ENCODE results near the gene SNX8.

SNX8 gene

DNA sequence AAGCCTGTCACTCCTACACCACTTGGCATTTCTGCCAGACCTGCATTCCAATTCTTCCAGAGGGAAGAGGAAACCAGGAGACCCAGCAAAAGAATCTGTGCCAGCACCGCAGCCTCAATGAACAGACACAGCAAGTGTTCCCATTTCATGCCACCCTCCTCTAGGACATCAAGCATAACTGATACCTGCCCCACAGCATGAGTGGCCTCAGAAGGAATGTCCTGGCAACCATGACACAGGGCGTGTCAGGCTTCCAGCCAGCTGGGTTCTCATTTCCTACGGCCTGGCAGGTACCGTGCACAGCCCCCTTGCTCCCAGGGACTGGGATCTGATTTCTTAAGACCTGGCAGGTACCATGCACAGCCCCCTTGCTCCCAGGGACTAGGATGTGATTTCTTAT lies 89.3 kb downstream of the SNX8 start:
- in situ Hi-C loops (cut with MboI; ENCODE audit: low sequenced_read_pairs): loop anchor here (25.0 kb wide), 1 partner anchor 438 kb away; no protein-coding TSS in a partner anchor

- in situ Hi-C loops (cut with MboI; ENCODE audit: low sequenced_read_pairs): loop anchor here (25.0 kb wide), 1 partner anchor 437 kb away; no protein-coding TSS in a partner anchor
Measured at GRCh38 chr7:2224491-2224928, 89.7 kb downstream of the SNX8 start.

GRCh38 chr7:2223321-2223720 lies 90.9 kb downstream of the SNX8 start:
- in situ Hi-C loops (cut with MboI; ENCODE audit: low sequenced_read_pairs): loop anchor here (25.0 kb wide), 1 partner anchor 436 kb away; no protein-coding TSS in a partner anchor

- in situ Hi-C loops (cut with MboI; ENCODE audit: low sequenced_read_pairs): loop anchor here (25.0 kb wide), 1 partner anchor 435 kb away; no protein-coding TSS in a partner anchor
Measured at GRCh38 chr7:2222516-2222915, 91.7 kb downstream of the SNX8 start.

- in situ Hi-C loops (cut with MboI; ENCODE audit: low sequenced_read_pairs): loop anchor here (25.0 kb wide), 1 partner anchor 434 kb away; no protein-coding TSS in a partner anchor
Measured at GRCh38 chr7:2220954-2221353, 93.3 kb downstream of the SNX8 start.

DNA sequence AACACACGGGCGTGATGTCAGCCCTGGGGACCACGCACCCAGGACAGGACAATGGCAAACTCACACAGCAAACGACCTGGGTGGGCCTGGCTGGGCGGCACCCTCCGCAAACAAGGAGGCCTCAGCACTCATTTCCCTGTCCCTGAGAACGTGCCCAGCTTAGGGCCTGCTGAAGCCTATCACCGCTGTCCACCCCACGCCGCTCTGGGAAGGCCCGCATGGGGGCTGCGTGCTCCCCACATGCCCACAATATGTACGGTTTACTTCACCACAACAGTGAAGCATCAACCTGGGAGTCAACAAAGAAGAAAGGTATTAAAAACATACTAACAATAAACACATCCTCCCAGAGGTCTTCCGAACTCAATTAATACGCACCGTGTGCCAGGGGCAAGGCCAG lies 93.7 kb downstream of the SNX8 start:
- in situ Hi-C loops (cut with MboI; ENCODE audit: low sequenced_read_pairs): loop anchor here (25.0 kb wide), 1 partner anchor 433 kb away; no protein-coding TSS in a partner anchor

GRCh38 chr7:2220030-2220429 lies 94.2 kb downstream of the SNX8 start:
- in situ Hi-C loops (cut with MboI; ENCODE audit: low sequenced_read_pairs): loop anchor here (25.0 kb wide), 1 partner anchor 433 kb away; no protein-coding TSS in a partner anchor

GRCh38 chr7:2219606-2220005 lies 94.6 kb downstream of the SNX8 start:
- in situ Hi-C loops (cut with MboI; ENCODE audit: low sequenced_read_pairs): loop anchor here (25.0 kb wide), 1 partner anchor 432 kb away; no protein-coding TSS in a partner anchor

- in situ Hi-C loops (cut with MboI; ENCODE audit: low sequenced_read_pairs): loop anchor here (25.0 kb wide), 1 partner anchor 432 kb away; no protein-coding TSS in a partner anchor
Measured at GRCh38 chr7:2219136-2219535, 95.1 kb downstream of the SNX8 start.

GRCh38 chr7:2218444-2218785 lies 95.8 kb downstream of the SNX8 start:
- in situ Hi-C loops (cut with MboI; ENCODE audit: low sequenced_read_pairs): loop anchor here (25.0 kb wide), 1 partner anchor 431 kb away; no protein-coding TSS in a partner anchor

GRCh38 chr7:2217716-2218443 lies 96.4 kb downstream of the SNX8 start:
- in situ Hi-C loops (cut with MboI; ENCODE audit: low sequenced_read_pairs): loop anchor here (25.0 kb wide), 1 partner anchor 431 kb away; no protein-coding TSS in a partner anchor

- in situ Hi-C loops (cut with MboI; ENCODE audit: low sequenced_read_pairs): loop anchor here (25.0 kb wide), 1 partner anchor 430 kb away; no protein-coding TSS in a partner anchor
Measured at GRCh38 chr7:2217206-2217605, 97.0 kb downstream of the SNX8 start.

- in situ Hi-C loops (cut with MboI; ENCODE audit: low sequenced_read_pairs): loop anchor here (25.0 kb wide), 1 partner anchor 429 kb away; no protein-coding TSS in a partner anchor
Measured at GRCh38 chr7:2215851-2216250, 98.4 kb downstream of the SNX8 start.

GRCh38 chr7:2214636-2215035 lies 99.6 kb downstream of the SNX8 start:
- in situ Hi-C loops (cut with MboI; ENCODE audit: low sequenced_read_pairs): loop anchor here (25.0 kb wide), 1 partner anchor 427 kb away; no protein-coding TSS in a partner anchor

DNA sequence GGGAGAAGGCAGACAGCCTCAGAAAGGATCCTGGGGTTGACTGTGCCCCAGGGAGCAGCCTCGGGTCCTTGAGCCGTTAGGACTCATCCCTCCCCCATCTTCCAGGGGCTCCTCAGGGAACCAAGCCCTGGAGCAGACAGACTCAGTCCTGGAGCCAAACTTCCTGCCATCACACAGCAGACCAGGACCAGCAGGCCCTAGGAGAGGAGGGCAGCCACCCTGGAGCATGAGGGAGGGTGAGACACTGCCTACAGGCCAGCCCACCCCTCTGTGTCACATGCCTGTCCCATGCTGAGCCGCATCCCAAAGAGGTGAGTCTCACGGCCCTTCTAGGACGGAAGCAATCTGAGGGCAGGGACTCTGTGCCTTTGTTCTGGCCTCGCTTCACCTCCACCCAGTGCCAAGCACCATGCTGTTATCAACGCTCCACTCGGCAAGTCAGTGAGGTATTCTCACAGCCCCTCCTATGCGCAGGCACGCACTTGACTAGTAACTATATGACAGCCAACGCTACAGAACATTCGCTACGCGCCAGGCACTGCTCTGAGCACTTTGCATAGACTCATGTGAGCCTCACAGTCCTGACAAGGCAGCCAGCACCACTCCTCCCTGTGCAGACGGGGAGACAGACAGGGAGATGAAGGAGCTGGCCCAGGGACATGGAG lies 100.6 kb downstream of the SNX8 start:
- in situ Hi-C loops (cut with MboI; ENCODE audit: low sequenced_read_pairs): loop anchor here (25.0 kb wide), 1 partner anchor 426 kb away; no protein-coding TSS in a partner anchor

DNA sequence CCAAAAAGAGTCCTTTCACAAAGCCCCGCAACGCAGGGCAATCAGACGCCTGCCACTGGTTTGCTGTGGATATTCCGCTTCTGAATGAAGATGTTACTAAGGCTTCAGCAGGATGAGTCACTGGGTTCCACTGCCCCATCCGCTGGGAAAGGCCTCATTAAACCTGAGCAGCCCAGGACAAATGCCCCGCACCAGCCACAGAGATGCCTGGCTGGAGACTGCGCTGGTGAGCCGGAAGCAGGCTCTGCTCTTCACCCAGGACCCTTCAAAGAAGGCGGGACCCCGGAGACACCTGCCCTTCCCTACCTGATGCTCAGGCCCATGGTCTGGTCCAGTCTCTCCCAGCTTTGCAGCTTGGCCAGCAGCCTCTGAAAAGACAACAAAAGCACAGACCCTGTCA lies 101.3 kb downstream of the SNX8 start:
- in situ Hi-C loops (cut with MboI; ENCODE audit: low sequenced_read_pairs): loop anchor here (25.0 kb wide), 1 partner anchor 426 kb away; no protein-coding TSS in a partner anchor

GRCh38 chr7:2211926-2212325 lies 102.3 kb downstream of the SNX8 start:
- in situ Hi-C loops (cut with MboI; ENCODE audit: low sequenced_read_pairs): loop anchor here (25.0 kb wide), 1 partner anchor 425 kb away; no protein-coding TSS in a partner anchor

GRCh38 chr7:2211259-2211880 lies 102.9 kb downstream of the SNX8 start:
- in situ Hi-C loops (cut with MboI; ENCODE audit: low sequenced_read_pairs): loop anchor here (25.0 kb wide), 1 partner anchor 424 kb away; no protein-coding TSS in a partner anchor

DNA sequence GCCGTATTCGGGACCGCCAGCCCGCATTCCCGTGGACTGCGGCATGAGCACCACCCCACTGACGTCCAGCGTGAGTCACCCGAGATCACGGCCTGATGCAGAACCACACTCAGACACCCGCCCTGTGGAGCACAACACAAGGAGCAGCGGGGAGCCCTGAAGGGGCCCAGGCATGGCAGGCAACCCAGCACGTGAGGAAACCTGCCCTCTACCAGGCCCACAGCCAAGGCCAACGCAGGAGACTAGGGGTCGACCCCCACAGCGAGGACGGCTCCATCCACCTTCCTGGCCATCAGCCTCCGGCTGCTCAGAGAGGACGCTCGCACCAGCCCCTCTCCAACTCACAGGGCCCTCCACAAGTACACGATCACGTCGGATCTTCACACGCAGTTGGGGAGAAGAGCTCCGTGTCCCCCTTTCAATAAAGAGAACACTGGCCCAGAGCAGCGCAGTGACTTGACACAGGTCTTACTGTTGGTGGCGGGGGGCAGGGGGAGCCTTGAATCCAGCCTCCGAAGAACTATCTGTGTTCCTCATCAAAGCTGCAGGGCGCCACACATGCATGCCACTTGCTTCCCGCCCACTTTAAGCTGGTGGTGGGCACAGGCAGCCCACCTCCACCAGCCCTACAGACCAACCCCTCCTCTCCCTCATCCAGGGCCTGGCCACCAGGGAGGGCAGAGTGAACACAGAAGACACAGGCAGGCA lies 103.5 kb downstream of the SNX8 start:
- in situ Hi-C loops (cut with MboI; ENCODE audit: low sequenced_read_pairs): loop anchor here (25.0 kb wide), 1 partner anchor 423 kb away; no protein-coding TSS in a partner anchor

GRCh38 chr7:2209961-2210323 lies 104.3 kb downstream of the SNX8 start:
- in situ Hi-C loops (cut with MboI; ENCODE audit: low sequenced_read_pairs): loop anchor here (25.0 kb wide), 1 partner anchor 423 kb away; no protein-coding TSS in a partner anchor
